Panc1 (cell line): Measurements from ENCODE around the gene LRRC36. TPM values are rescaled to one million over a fixed set of nuclear protein-coding genes. Genes with fewer than 3 reads are reported as not detected.

Experiments
- ATAC-seq: fragments of 200-7000 bp; cut with Tn5 transposase; 2 replicates; pipeline ENCODE4 v1.9.1; 2020; ENCODE audit warnings: mild to moderate bottlenecking, moderate library complexity
- BruUV-seq: library from RNA; stranded (reverse); fragments of 400-500 nt; replicated peaks from 2 replicates; lab custom pipeline; 2021; lab: Mats Ljungman, UMichigan
- CTCF ChIA-PET: fragments of 300-600 bp; sonication (Branson Sonifier 250); formaldehyde crosslinking; loops from one replicate; lab custom pipeline; 2022; ENCODE audit warnings: antibody characterized with exemption; lab: Charles Lee
- POLR2A ChIA-PET: fragments of 300-600 bp; sonication (Branson Sonifier 250); formaldehyde crosslinking; loops from one replicate; lab custom pipeline; 2022; ENCODE audit warnings: antibody characterized with exemption; lab: Charles Lee
- DNase-seq: peaks from one replicate; pipeline ENCODE4 v3.0.0-alpha.2; 2010; ENCODE audit warnings: low read depth, low spot score
- H3K27ac ChIP-seq: 2 replicates; pipeline ENCODE4 v1.5.1; 2011; ENCODE audit warnings: mild to moderate bottlenecking, low read length, inconsistent platforms
- H3K27me3 ChIP-seq: fragments of 200-500 bp; sonication (Bioruptor generic); 2 replicates; pipeline ENCODE4 v1.6.0; 2014; ENCODE audit warnings: low read length, inconsistent platforms; ENCODE audit not compliant: control insufficient read depth, insufficient read depth
- H3K36me3 ChIP-seq: fragments of 200-500 bp; sonication (Bioruptor generic); 2 replicates; pipeline ENCODE4 v1.5.1; 2014; ENCODE audit warnings: inconsistent platforms, mild to moderate bottlenecking, low read length, moderate library complexity; ENCODE audit not compliant: control insufficient read depth, insufficient read depth
- H3K4me1 ChIP-seq: 2 replicates; pipeline ENCODE4 v1.5.1; 2011; ENCODE audit warnings: inconsistent platforms, mild to moderate bottlenecking, low read length, moderate library complexity; ENCODE audit not compliant: control insufficient read depth, insufficient read depth
- H3K4me3 ChIP-seq, 2 experiments: 2 replicates each; pipeline ENCODE4 v1.5.1; 2011 to 2012; ENCODE audit warnings: low read depth in 2 of 2, low read length in 2 of 2, mild to moderate bottlenecking in 2 of 2, inconsistent platforms in 1 of 2, moderate library complexity in 1 of 2
- H3K9me3 ChIP-seq: fragments of 200-500 bp; sonication (Bioruptor generic); 2 replicates; pipeline ENCODE4 v1.5.1; 2014; ENCODE audit warnings: low read depth, mild to moderate bottlenecking, inconsistent platforms, low read length, moderate library complexity; ENCODE audit not compliant: control insufficient read depth, insufficient read depth
- CTCF ChIP-seq: fragments of 450-650 bp; IDR thresholded peaks from 2 replicates; pipeline ENCODE4 v1.5.1; 2017; ENCODE audit warnings: mild to moderate bottlenecking
- POLR2AphosphoS5 ChIP-seq: IDR thresholded peaks from 2 replicates; pipeline ENCODE4 v1.6.1; 2012; ENCODE audit warnings: mild to moderate bottlenecking, low read depth, low read length, moderate library complexity
- REST ChIP-seq, 2 experiments: IDR thresholded peaks; 2 replicates each; pipeline ENCODE4 v1.6.1; 2011 to 2012; ENCODE audit warnings: low read depth in 2 of 2, control low read depth in 1 of 2, low read length in 1 of 2, mild to moderate bottlenecking in 1 of 2, moderate library complexity in 1 of 2; ENCODE audit not compliant: insufficient read depth in 1 of 2
- SIN3A ChIP-seq: IDR thresholded peaks from 2 replicates; pipeline ENCODE4 v1.6.1; 2012; ENCODE audit warnings: low read depth, mild to moderate bottlenecking, low read length, moderate library complexity, borderline replicate concordance; ENCODE audit not compliant: insufficient read depth
- TCF7L2 ChIP-seq: IDR thresholded peaks from 2 replicates; pipeline ENCODE4 v1.6.1; 2011; ENCODE audit warnings: mild to moderate bottlenecking, low read depth, low read length, inconsistent platforms
- in situ Hi-C: cut with HindIII; loops from 2 replicates; pipeline ENCODE4 v1.10.0; 2016; ENCODE audit warnings: low sequenced_read_pairs, low pct_unique_long_range_greater_than_20kb
- intact Hi-C: fragments of 100-400 bp; cut with micrococcal nuclease; formaldehyde crosslinking; loops from one replicate; pipeline ENCODE4 v1.10.0; 2022; ENCODE audit not compliant: unreplicated experiment
- total RNA-seq: library from RNA; stranded (reverse); gene quantifications from one replicate; pipeline ENCODE4 v1.2.1, GENCODE V29; 2021; ENCODE audit not compliant: unreplicated experiment

Gene LRRC36
- total RNA-seq, 1 experiment from 2014 or later = 0.54 TPM

GRCh38 chr16:67399218-67399733 is 72.7 kb downstream of the LRRC36 start:
- Histone ChIP-seq H3K27me3 (no peaks in the 10 kb centered on the region), H3K27ac (no peak overlapping the region), H3K4me3 (no peak overlapping the region), H3K4me1 (no peaks in the 10 kb centered on the region), H3K9me3 (no peaks in the 10 kb centered on the region), H3K36me3 (no peaks in the 10 kb centered on the region)
- ChIA-PET CTCF (interaction anchor here (0.6 to 1.2 kb wide), 5 partner anchors 9 to 139 kb away, joined by 3 read pairs; no protein-coding TSS in a partner anchor), POLR2A (interaction anchor here (0.7 kb wide), 1 partner anchor 76 kb away, joined by 3 read pairs; no protein-coding TSS in a partner anchor)
- in situ Hi-C loops (no loop called here), intact Hi-C loops (no loop called here)
- DNase-seq (no peak), ATAC-seq (peak; percentile 80)
- no TSS peak for BruUV-seq
- TF ChIP-seq CTCF (peak; percentile 88), POLR2AphosphoS5 (no peak), REST (IDR thresholded peaks at IDR 0.05; ENCODE audit: insufficient read depth in 1 of 2, low read depth in 2 of 2, low read length in 1 of 2) (no peak), SIN3A (no peak), TCF7L2 (no peak)

DNA sequence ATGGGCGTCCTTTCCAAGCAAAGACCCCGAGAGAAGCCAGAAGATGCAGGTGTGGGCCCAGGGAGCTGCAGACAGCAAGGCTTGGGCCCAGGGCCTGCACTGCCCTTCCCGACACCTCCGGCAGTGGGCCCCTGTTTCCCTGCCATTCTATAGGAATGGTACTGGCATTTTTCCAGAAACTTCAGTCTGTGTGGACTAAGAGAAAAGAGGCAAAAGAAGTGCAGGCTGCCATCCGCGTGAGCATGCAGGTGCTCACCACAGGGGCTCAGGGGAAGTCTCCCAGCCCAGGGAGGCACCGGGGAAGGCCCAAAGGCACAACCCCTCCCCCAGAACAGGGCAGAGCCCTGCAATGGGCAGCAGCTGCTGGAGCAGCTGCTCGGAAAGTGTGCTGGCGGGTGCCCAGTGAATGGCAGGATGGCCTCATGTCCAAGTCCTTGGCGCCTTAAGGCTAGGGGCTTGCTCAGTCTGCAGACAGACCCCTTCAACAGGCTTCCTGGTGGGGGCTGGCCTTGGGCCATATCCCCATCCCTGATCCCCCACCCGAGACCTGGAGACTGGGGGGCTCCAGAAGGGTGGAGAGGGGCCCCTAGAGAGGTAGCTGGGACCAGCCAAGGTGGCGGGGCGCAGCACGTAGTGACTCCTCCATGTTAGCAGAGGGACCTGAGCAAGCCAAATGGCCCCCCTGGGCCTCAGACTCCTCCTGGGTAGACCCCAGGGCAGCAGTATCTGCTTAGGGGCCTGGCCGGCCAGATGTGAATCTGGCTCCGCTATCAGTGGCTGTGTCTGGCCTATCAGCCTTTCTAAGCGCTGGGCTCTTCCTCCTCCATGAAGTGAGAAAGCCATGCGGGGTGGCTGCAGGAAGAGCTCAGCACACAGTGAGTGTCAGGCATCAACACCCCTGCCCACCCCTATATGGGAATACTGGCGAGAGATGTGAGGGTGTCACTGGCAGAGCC is 73.4 kb downstream of the LRRC36 start:
- BruUV-seq = no TSS peak
- POLR2A ChIA-PET = interaction anchor here (0.7 kb wide), 1 partner anchor 75 kb away, joined by 3 read pairs; no protein-coding TSS in a partner anchor
- TF ChIP-seq POLR2AphosphoS5 (no peak), CTCF (peak; percentile 64; the same call in 1 of the 2 replicates)
- CTCF ChIA-PET = interaction anchor here (0.6 to 1.2 kb wide), 5 partner anchors 9 to 139 kb away, joined by 3 read pairs; no protein-coding TSS in a partner anchor
- in situ Hi-C loops = no loop called here
- H3K27ac ChIP-seq = no peak overlapping the region
- no peaks in the 10 kb centered on the region for H3K9me3 ChIP-seq
- ATAC-seq = peak; percentile 50
- H3K27me3 ChIP-seq = no peaks in the 10 kb centered on the region
- no peak for DNase-seq
- no peak overlapping the region for H3K4me3 ChIP-seq
- H3K4me1 ChIP-seq = no peaks in the 10 kb centered on the region
- intact Hi-C loops = no loop called here
- no peaks in the 10 kb centered on the region for H3K36me3 ChIP-seq
